ENCODE measurements around the gene YKT6.

YKT6 gene

DNA sequence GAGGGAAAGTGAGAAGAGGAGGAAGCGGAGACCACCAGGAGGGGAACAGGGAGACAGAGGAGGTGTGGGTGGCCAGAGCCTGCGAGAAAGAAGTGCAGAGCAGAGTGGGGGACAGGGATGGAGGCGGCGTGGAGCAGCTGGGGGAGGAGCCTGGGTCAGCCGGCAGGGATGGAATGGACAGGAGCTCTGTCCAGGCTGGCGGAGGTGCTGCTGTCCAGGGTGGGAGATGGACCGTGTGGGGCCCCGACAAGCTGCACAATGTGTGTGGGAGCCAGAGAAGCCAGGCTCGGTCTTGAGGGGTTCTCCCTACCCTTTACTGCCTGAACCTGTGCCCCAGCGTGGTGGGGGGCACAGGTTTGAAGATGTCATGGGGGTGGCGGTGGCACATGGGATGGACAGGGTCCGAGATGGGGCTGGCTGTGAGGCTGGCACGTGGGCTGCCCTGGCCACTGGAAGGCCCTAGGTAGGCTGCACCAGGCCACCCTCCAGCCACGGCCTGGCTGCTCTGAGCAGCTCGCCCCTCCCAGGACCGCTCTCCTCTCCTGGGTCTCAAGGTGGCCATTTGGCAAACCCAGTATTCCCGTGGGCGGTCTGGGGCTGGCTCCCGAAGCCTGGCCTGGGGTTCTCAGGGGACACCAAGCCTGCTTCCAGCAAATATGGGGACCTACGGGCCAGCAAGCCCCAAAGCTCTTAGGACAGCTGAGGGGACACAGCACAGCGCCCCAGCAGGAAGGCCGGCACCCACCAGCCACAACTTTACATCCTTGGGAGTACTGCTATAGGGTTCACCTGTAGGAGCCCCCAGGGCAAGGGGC, 32.3 kb downstream of the YKT6 start:
- no peak for DNase-seq (ENCODE audit: low read depth, low spot score)

DNA sequence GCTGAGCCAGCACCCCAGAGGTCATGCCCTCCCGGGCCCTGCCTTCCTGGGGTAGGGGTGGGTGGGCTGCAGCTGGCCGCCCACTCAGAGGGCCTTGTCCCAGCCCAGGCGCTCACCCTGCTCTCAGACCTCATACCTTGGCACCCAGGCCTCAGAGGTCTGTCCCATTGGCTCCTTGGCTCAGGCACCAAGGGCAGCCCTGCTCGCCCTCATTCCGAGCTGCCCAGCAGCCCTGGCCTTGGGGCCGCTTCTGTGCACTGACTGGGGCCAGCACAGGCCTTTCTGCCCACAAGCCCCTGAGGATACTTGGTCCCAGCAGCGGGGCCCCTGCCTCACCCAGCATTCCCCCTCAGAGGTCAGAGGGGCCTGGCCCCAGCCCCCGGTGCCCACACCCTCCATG, 34.3 kb downstream of the YKT6 start:
- no peak for DNase-seq (ENCODE audit: low read depth, low spot score)

DNA sequence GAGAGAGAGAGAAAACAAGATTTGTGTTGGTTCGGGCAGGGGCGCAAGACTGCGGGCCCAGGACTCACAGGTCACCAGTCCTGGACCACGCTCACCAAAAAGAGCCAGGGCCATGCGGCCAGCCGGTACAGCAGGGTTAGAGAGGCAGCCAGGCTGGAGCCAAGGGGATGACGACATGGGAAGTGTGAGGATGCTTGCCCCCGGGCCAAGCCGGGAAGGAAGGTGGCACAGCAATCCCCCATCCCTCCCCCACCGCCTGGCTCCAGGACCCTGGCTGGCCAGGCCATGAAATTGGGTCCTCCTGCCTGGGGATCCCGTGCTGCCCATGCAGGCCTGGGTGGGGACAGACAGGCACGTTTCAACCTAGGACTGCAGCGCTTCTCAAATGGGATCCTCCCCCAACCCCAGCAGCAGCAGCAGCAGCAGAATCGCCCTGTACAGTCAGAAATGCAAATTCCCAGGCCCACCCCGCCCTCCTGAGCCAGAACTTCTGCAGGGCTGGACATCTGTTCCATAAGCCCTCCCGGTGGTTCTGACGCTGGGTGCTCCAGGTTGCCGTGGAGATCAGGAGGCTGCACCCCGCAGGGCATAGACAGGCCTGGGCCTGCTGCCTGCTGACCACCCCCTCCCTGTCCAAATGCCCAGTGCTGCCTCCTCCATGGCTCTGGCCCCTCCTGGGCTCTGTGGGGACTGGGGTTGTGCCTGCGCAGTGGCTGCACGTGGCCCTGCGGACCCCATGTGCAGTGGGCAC, 35.0 kb downstream of the YKT6 start:
- DNase-seq (ENCODE audit: low read depth, low spot score): no peak

DNA sequence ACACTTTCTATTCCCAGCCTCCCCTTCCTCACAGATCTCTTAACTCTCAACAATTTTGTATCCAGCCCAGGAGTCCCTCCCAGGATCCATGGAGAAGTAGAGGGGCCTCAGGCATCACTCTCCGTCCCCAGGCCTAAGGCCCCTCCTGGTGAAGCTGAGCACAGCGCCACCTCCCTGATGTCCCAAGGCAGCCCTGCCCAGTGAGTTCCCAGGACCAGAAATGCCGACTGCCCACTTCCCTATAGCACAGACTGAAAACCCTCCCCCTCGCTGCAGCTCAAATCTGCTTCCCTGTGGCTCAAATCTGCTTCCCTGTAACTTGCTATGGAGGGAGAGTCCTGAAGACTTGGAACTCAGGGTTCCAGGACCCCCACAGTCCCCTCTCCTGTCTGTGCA, 35.6 kb downstream of the YKT6 start:
- no peak for DNase-seq (ENCODE audit: low read depth, low spot score)

DNA sequence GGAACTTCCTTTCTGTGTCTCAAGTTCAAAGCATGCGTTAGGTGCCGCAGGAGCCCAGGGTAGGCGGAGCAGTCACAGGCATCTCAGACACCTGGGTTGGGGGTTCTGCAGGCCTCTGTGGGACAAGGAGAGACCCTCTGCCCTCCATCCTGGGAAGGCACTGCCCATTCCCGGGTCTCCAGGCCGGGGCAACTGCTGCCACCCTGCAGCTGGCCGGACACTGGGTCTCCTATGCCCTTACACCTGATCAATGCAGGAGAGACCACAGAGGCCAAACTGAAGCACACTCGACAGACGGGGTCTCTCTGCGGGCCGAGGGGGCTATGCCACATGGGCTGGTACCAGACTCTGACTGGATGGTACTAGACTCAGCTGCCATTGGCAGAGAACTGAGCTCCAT, 36.9 kb downstream of the YKT6 start:
- DNase-seq (ENCODE audit: low read depth, low spot score): no peak

DNA sequence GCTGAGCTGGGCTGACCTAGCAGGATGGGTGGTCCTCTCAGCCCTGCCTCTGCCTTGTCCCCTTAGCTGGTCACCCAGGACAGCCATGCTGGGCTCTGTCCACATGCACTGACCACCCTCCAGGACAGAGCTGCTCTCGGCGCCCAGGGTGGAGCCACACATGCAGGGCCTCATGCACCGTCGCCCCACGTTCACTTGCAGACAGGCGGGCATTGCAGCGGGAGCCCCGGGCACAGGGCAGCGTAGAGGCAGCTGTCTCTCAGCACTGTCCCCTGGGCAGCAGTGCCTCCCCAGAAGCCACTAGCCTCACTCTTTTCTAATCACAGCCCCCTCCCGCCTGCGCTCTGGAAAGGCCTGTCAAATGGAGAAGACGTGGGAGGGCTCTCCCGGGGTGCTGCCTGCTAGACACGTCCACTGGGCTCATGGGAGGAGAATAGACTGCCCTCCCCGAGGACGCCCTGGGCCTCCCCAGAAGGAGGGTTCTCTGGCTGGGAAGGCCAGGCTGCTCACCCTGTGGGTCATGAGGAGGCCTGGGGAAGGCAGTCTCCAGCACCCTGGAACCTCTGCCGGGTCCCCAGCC, 37.4 kb downstream of the YKT6 start:
- no peak for DNase-seq (ENCODE audit: low read depth, low spot score)

DNA sequence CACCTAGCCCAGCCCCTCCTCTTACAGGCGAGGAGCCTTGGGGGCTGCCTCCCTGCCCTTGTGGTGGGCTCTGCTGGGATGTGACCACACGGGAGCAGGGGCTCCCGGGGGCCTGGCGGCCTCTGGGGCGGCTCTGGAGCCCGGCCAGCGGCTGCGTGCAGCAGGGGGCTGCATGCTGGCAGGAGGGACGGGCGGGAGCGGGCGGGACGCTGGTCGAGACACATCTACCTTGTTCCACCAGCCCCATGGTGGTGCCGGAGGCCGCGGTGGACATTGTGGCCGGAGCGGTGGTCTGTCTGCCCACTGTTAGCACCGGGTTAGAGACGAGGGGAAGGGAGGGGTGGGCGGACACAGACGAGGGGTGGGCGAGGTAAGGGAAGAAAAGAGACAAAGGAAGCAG, 38.6 kb downstream of the YKT6 start:
- DNase-seq (ENCODE audit: low read depth, low spot score): no peak

DNA sequence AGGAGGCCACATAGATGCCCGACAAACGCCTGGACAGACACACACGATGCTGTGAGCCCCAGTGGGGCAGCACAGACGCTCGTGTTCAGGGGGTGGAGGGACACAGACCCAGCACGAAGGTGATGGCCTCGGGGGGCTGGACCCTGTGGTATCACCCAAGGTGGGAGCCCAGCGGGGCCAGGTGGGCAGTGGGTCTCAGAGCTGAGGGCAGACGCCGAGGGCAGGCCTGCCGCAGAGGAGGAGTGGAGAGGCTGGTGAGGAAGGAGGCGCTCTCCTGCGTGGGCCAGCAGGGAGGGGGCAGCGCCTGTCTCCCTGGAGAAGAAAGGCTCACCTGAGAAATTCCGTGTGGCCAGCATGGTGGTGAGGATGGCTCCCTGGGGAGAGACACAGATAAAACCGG, 39.6 kb downstream of the YKT6 start:
- no peak for DNase-seq (ENCODE audit: low read depth, low spot score)

DNA sequence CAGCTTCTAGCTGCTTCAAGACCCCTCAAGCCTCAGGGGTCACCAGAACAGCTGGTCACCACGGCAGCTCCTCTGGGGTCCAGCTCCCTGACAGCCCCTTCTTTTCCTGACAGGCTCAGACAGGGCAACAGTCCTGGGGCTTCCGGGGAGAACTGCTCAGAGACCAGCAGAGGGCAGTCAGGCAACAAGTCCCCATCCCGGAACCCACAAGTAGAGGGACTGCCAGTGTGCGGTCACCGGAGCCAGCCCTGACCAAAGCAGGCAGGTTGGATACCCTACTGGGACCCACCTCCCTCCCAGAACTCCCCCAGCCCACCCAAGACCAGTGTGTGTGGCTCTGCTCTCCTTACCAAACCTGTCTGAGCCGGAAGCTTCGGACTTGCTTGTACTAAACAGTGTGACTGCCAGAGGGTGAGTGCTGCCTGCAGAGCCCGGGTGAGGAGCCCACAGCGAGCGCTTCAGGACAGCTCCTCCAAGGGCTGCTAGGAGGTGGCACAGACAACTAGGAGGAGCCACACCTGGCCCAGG, 40.3 kb downstream of the YKT6 start:
- peak; percentile 31 for DNase-seq (ENCODE audit: low read depth, low spot score)

DNA sequence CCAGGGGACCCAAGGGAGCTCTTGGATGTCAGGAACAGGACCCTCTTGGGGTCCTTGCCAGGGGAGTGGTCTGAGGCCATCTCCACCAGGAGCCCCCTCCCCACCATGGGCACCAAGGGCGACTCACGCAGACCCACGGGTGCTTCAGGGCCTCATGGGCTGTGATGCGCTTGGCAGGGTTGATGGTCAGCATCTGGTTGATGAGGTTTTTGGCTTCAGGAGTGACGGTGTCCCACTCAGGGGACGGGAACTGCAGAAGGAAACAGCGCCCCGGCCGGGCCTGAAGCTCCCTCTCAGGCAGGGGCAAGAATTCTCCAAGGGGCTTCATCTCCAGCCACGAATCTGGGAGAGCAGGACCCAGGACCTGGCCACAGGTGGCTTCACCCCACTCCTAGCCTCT, 41.3 kb downstream of the YKT6 start:
- DNase-seq (ENCODE audit: low read depth, low spot score): no peak

DNA sequence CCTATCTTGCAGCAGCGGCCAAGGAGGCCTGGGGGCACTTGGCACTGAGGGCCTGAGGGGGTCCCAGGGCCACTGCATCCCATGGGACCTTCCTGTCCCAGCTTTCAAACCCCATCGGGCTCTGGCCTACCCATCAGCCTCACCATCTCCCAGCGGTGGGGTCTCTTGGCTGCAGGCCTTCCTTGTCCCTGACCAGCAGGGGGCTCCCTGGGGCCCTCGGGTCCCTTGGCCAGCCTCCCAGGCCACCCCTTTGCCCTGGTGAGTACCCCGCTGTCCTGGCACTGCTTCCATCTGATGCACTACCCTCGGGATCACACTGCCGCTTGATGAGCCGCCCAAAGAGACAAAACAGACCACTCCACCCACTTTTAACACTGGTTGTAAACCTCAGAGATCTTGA, 43.5 kb downstream of the YKT6 start:
- DNase-seq (ENCODE audit: low read depth, low spot score): no peak

DNA sequence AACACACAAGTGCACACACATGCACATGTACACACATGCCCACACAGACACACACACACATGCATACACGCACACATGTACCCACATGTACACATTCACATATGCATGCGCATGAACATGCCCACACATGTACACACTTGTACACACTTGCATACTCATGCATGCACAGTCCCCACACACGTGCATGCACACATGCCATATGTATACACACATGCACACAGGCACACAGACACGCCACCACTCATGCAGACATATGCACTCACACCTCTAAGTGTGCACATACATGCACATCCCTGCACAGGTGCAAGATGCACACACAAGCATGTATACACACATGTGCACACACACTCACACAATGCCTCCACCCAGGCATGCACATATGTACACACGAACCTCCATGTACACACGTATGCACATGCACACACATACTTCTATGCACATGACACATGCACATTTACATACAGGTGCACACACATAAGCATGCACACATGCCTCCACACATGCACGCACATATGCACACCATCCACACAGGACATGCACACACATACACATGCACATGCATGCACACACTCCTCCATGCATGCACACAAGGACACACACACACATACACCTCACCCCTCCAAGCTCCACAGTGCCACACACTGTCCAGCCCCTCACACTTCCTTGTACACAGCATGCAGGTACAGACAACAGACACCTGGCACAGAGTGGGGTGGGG, 45.8 kb downstream of the YKT6 start:
- no peak for DNase-seq (ENCODE audit: low read depth, low spot score)

DNA sequence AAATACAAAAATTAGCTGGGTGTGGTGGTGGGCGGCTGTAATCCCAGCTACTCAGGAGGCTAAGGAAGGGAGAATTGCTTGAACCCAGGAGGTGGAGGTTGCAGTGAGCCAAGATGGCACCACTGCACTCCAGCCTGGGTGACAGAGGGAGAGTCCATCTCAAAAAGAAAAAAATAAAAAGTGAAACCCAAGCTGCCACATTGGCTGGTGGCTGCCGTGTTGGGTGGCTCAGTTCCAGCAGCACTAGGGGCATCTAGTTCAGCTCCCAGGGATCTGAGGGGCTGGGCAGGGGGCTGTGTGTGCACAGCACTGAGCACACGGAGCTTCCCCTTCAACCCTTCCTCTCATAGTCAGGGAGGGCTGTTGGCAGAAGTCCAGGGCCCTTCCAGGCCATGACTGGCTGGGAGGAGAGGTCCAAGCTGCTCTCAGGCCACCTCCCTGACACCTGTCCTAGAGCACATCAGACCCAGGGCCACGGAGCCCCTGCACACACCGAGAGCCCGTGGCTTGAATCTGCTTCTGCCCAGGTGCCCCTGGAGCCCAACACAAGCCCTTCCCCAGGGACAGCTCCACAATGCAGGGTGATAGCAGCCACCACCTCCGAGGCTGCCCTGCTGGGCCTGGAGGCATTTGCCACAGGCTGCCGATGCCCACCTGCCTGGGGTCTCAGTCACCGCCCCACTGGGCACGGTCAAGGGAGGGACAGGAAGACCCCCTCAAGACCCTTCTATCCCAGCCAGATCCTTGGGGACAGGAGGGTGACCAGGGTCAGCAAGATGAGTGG, 47.3 kb downstream of the YKT6 start:
- DNase-seq (ENCODE audit: low read depth, low spot score): no peak

DNA sequence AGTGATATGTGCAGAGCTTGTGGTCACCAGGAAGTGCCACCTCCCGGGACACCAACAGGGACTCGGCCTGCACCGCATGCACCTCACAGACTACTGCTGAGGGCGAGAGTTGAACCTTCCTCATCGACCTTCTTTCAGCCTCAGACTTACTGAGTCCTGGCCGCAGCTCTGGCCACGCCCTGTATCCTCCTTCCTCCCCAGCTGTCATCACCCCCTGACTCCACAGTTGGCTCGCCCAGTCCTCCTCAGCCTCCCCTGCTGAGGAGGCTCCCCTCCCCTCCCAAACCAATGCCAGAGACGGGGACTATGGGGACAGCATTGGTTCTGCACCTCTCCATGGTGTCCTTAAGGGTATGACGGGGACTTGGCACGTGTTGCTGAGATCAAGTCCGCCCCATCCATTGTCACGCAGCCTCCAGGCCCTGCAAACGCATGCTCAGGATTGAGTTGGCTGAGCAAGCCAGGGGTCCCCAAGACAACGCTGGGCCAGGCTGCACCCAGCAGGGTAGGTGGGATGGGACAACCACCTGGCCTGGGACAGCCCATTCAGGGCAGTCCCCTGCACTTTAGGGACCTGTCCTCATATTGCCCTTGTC, 49.0 kb downstream of the YKT6 start:
- DNase-seq (ENCODE audit: low read depth, low spot score): no peak

DNA sequence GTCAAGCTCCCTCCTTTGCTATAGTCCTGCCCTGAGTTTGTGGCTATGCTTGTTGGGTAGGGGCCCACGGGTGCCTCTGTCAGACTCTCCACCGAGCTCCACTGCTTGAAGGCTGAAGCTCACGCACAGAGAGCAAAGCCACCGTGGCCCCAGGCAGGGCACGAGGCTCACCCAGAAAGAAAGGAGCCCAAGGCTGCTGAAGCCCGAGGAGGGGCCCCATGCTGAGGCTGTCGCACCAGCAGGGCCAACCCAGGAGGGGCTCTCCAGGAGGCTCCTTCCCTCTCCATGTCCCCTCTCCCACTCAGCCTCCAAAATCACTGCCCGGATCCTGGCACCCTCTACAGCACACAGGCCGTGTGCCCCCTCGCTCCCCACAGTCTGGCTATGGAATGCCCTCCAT, 50.5 kb downstream of the YKT6 start:
- DNase-seq (ENCODE audit: low read depth, low spot score): no peak

DNA sequence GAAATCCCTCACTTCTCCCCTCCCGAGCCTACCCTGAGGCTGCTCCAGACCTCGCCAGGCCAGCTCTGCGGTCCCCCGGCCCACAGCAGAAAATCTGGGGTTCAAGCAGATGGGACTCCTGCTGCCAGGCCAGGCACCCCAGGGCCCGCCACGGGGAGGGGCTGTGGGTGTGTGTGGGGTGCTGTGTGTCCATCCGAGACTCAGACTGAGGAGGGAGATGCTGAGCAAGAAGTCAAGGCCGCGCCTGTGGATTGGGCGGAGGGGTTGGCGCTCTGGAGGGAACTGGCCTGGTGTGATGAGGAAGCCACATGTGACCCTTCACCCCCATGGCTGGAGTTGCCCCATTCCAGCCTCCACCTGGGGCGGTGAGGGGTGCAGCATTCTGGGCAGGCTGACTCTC, 51.1 kb downstream of the YKT6 start:
- DNase-seq (ENCODE audit: low read depth, low spot score): no peak

DNA sequence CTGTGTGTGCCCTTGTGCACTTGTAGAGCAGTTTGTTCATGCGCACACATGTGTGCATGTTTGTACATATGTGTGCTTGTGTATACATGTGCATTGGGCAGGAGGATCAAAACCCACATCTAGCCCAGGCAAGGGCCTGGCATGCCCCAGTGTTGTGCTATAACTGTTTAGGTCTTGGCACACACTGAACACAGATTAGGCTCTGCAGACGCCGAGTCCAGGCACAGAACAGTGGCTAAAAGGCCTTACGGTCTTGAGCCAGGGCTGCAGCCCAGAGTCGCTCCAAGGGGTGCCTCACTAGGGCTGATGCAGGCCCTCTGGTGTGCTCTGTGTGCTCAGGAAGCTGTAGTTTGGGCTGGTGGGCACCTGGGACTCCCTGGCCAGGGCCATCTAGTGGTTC, 55.7 kb downstream of the YKT6 start:
- no peak for DNase-seq (ENCODE audit: low read depth, low spot score)

DNA sequence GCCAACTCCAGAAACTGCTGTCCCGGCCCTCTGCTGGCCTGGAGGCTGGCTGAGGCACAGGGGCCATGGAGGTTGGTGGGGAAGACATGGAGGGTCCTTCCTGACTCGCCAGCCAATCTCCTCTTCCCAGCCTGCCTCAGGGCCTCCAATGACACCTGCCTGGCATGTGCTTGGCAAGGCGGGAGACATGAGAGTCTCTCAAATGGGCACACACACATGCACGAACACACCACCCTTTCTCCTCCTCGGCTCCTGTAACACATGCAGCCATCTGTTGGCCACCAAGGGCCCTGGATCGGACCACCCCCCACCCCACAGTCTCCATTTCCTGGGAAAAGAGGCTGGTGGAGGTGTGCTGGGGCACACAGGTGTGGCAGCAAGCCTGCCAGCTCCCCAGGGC, 56.4 kb downstream of the YKT6 start:
- no peak for DNase-seq (ENCODE audit: low read depth, low spot score)

DNA sequence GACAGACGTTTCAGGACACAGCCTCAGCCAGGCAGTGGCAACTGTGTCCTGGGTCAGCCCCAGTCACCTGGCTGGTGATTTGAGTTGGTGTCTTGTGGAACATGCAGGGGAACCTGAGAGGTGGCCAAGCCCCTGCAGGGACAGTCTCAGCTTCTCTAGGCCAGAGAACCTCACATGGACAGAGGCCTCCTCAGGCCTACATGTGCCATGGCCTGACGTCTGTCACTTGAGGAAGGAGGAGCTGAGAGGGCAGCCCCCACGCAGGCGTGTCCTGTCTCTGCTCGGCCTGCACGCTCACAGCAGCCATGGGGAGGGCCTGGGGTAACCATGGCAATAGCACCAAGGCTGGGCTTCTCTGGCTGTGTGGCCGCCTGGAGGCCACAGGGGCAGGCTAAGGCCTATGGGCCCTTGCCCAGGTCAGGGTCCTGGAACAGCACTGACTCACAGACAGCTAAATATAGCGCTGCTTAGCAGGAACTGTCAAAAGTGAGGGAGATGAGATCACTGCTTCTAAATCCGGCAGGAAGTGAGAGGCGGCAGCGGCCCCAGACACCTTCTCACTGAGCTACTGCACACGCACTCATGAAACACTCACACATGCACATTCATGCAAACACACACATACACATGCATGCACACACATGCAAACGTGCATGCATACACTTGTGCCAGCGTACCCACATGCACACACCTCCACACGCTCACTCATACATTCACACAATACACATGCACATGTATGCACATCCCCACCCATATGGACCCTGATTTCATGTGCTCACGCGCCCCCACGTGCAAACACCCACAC, 57.0 kb downstream of the YKT6 start:
- no peak for DNase-seq (ENCODE audit: low read depth, low spot score)

DNA sequence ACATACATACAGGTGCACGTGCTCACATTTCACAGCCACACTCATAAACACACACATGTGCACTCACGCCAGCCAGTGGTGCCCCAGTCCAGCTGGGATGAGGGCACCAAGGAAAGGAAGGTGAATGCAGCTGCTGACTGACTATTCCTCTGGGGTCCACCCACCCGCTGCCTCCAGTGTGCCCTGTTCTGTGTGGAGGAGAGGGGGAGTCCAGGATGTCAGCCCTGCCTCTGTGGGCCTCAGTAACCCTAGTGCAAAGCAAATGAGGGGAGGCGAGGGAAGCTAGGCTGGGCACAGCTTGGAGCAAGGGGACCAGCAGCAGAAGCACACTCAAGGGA, 57.6 kb downstream of the YKT6 start:
- DNase-seq (ENCODE audit: low read depth, low spot score): no peak

Measured in brain pericyte (primary cell).